Naive thymus-derived CD8-positive, alpha-beta T cell (primary cell): Measurements from ENCODE around the gene OSBPL9. TPM values are rescaled to one million over a fixed set of nuclear protein-coding genes. Genes with fewer than 3 reads are reported as not detected.

ENCODE experiments used
- ATAC-seq, 2 donors: fragments of 150-1000 bp; cut with Tn5 transposase in 1 of 2; sonication (Bioruptor Pico), chemical (Tn5 transposase) in 1 of 2; 1 replicate in 1 of 2; 2 replicates in 1 of 2; pipeline ENCODE4 v1.10.0; 2021; ENCODE audit warnings: mild to moderate bottlenecking in 2 of 2, moderate library complexity in 2 of 2
- POLR2A ChIA-PET: fragments of 350-600 bp; sonication (Branson Sonifier 250); formaldehyde crosslinking; loops from one replicate; lab custom pipeline; 2021; ENCODE audit warnings: antibody characterized with exemption; lab: Charles Lee
- DNase-seq, 10 donors: peaks; one replicate each; pipeline versions ENCODE4 v3.0.0 to v3.0.0-alpha.2; 2020 to 2022
- H3K27ac Mint-ChIP-seq, 10 donors: one replicate each; pipeline ENCODE4 v1.8.0; 2020 to 2022; ENCODE audit warnings: mild to moderate bottlenecking in 10 of 10, mixed read lengths in 10 of 10, moderate library complexity in 4 of 10, inconsistent platforms in 1 of 10
- H3K27me3 Mint-ChIP-seq, 5 donors: one replicate each; pipeline ENCODE4 v1.8.0; 2021 to 2022; ENCODE audit warnings: mixed read lengths in 5 of 5
- H3K36me3 Mint-ChIP-seq, 3 donors: one replicate each; pipeline ENCODE4 v1.8.0; 2020 to 2022; ENCODE audit warnings: mixed read lengths in 3 of 3, mild to moderate bottlenecking in 2 of 3, inconsistent platforms in 1 of 3
- H3K4me1 Mint-ChIP-seq, 4 donors: one replicate each; pipeline ENCODE4 v1.8.0; 2021 to 2022; ENCODE audit warnings: mixed read lengths in 4 of 4
- H3K4me3 Mint-ChIP-seq, 10 donors: one replicate each; pipeline ENCODE4 v1.8.0; 2020 to 2022; ENCODE audit warnings: mild to moderate bottlenecking in 10 of 10, mixed read lengths in 10 of 10, moderate library complexity in 6 of 10, inconsistent platforms in 1 of 10
- H3K9me3 Mint-ChIP-seq, 9 donors: one replicate each; pipeline ENCODE4 v1.8.0; 2020 to 2022; ENCODE audit warnings: mixed read lengths in 9 of 9, mild to moderate bottlenecking in 3 of 9, inconsistent platforms in 1 of 9, moderate library complexity in 1 of 9
- polyA plus RNA-seq, 3 donors: library from polyadenylated mRNA; unstranded; fragments of 300-500 nt; fragmentation: Illumina TruSeq; gene quantifications; one replicate each; pipeline ENCODE4 v1.2.3, GENCODE V29; 2021
- total RNA-seq, 8 experiments: library from RNA in 2 of 8; stranded (reverse) in 2 of 8; gene quantifications; one replicate each; pipeline ENCODE4 v1.2.3 and lab custom pipeline; 2021 to 2026

The OSBPL9 gene
- total and polyA plus RNA-seq, 5 experiments from 2014 or later = 46.8 to 58.2 (median 53.3) TPM

- Mint-ChIP-seq H3K27ac (no peak overlapping the region), H3K4me1 (peaks cover 0 to 12% (median 4%) of the 10 kb centered on the region in 4 donors), H3K36me3 (peaks cover 0 to 45% (median 19%) of the 10 kb centered on the region in 3 donors), H3K27me3 (no peaks in the 10 kb centered on the region), H3K4me3 (no peak overlapping the region), H3K9me3 (no peaks in the 10 kb centered on the region)
- POLR2A ChIA-PET = no interaction called here
- DNase-seq = no peak
- no peak for ATAC-seq
Observed at GRCh38 chr1:51656374-51656773, 39.5 kb downstream of the OSBPL9 start.

- ATAC-seq (no peak), DNase-seq (no peak)
- H3K4me3 Mint-ChIP-seq = no peak overlapping the region
- H3K4me1 Mint-ChIP-seq = peaks cover 6 to 9% (median 8%) of the 10 kb centered on the region in 4 donors
- H3K9me3 Mint-ChIP-seq = no peaks in the 10 kb centered on the region
- peaks cover 0 to 24% (median 15%) of the 10 kb centered on the region in 3 donors for H3K36me3 Mint-ChIP-seq
- no peaks in the 10 kb centered on the region for H3K27me3 Mint-ChIP-seq
- POLR2A ChIA-PET = no interaction called here
- no peak overlapping the region for H3K27ac Mint-ChIP-seq
Observed at GRCh38 chr1:51660580-51660979, 43.7 kb downstream of the OSBPL9 start.

GRCh38 chr1:51661081-51661518 lies 44.2 kb downstream of the OSBPL9 start:
- peaks cover 0 to 25% (median 15%) of the 10 kb centered on the region in 3 donors for H3K36me3 Mint-ChIP-seq
- POLR2A ChIA-PET = no interaction called here
- no peaks in the 10 kb centered on the region for H3K9me3 Mint-ChIP-seq

GRCh38 chr1:51663105-51663504 lies 46.2 kb downstream of the OSBPL9 start:
- peaks cover 0 to 10% (median 9%) of the 10 kb centered on the region in 3 donors for H3K36me3 Mint-ChIP-seq
- no peak overlapping the region for H3K4me3 Mint-ChIP-seq
- H3K4me1 Mint-ChIP-seq = peaks cover 9 to 19% (median 12%) of the 10 kb centered on the region in 4 donors
- DNase-seq (no peak), ATAC-seq (no peak)
- H3K27me3 Mint-ChIP-seq = no peaks in the 10 kb centered on the region
- H3K9me3 Mint-ChIP-seq = no peaks in the 10 kb centered on the region
- POLR2A ChIA-PET = no interaction called here
- H3K27ac Mint-ChIP-seq = no peak overlapping the region

More at GRCh38 chr1:51661081-51661518, 44.2 kb downstream of the OSBPL9 start:
- Mint-ChIP-seq H3K27me3 (no peaks in the 10 kb centered on the region), H3K4me1 (peaks cover 6 to 13% (median 9%) of the 10 kb centered on the region in 4 donors), H3K4me3 (no peak overlapping the region), H3K27ac (no peak overlapping the region)
- DNase-seq = no peak
- ATAC-seq = no peak

GRCh38 chr1:51663721-51664120 lies 46.8 kb downstream of the OSBPL9 start:
- POLR2A ChIA-PET = no interaction called here
- Mint-ChIP-seq H3K27ac (no peak overlapping the region), H3K9me3 (no peaks in the 10 kb centered on the region), H3K36me3 (peaks cover 0 to 10% (median 9%) of the 10 kb centered on the region in 3 donors), H3K4me1 (peaks cover 9 to 19% (median 12%) of the 10 kb centered on the region in 4 donors), H3K4me3 (no peak overlapping the region), H3K27me3 (no peaks in the 10 kb centered on the region)
- DNase-seq = no peak
- no peak for ATAC-seq

GRCh38 chr1:51664421-51665240 lies 47.7 kb downstream of the OSBPL9 start:
- peaks cover 0 to 15% (median 9%) of the 10 kb centered on the region in 3 donors for H3K36me3 Mint-ChIP-seq
- H3K4me1 Mint-ChIP-seq = peaks cover 9 to 26% (median 13%) of the 10 kb centered on the region in 4 donors
- no peak for DNase-seq
- H3K4me3 Mint-ChIP-seq = no peak overlapping the region
- H3K9me3 Mint-ChIP-seq = no peaks in the 10 kb centered on the region
- no peaks in the 10 kb centered on the region for H3K27me3 Mint-ChIP-seq
- POLR2A ChIA-PET = no interaction called here
- no peak for ATAC-seq
- H3K27ac Mint-ChIP-seq = no peak overlapping the region

- Mint-ChIP-seq H3K27me3 (no peaks in the 10 kb centered on the region), H3K9me3 (no peaks in the 10 kb centered on the region), H3K4me3 (no peak overlapping the region), H3K27ac (no peak overlapping the region), H3K36me3 (peaks cover 0 to 17% (median 6%) of the 10 kb centered on the region in 3 donors), H3K4me1 (peaks cover 7 to 19% (median 11%) of the 10 kb centered on the region in 4 donors)
- DNase-seq = no peak
- ATAC-seq = no peak
- POLR2A ChIA-PET = no interaction called here
Observed at GRCh38 chr1:51666478-51666877, 49.6 kb downstream of the OSBPL9 start.

GRCh38 chr1:51667561-51667960 lies 50.7 kb downstream of the OSBPL9 start:
- H3K9me3 Mint-ChIP-seq = no peaks in the 10 kb centered on the region
- H3K27me3 Mint-ChIP-seq = no peaks in the 10 kb centered on the region
- H3K4me1 Mint-ChIP-seq = peaks cover 2 to 17% (median 9%) of the 10 kb centered on the region in 4 donors
- H3K27ac Mint-ChIP-seq = no peak overlapping the region
- DNase-seq = no peak
- POLR2A ChIA-PET = no interaction called here
- H3K36me3 Mint-ChIP-seq = peaks cover 0 to 13% (median 3%) of the 10 kb centered on the region in 3 donors
- H3K4me3 Mint-ChIP-seq = no peak overlapping the region
- no peak for ATAC-seq

- no peak for DNase-seq
- Mint-ChIP-seq H3K27me3 (no peaks in the 10 kb centered on the region), H3K4me3 (no peak overlapping the region), H3K4me1 (peaks cover 2 to 17% (median 6%) of the 10 kb centered on the region in 4 donors), H3K27ac (peak overlapping the region in 1 of 10 donors; percentile 59), H3K9me3 (no peaks in the 10 kb centered on the region), H3K36me3 (peaks cover 0 to 14% (median 3%) of the 10 kb centered on the region in 3 donors)
- ATAC-seq = no peak
- POLR2A ChIA-PET = no interaction called here
Observed at GRCh38 chr1:51669272-51669671, 52.4 kb downstream of the OSBPL9 start.

GRCh38 chr1:51669816-51670215 lies 52.9 kb downstream of the OSBPL9 start:
- no peaks in the 10 kb centered on the region for H3K9me3 Mint-ChIP-seq
- no peak overlapping the region for H3K4me3 Mint-ChIP-seq
- DNase-seq (no peak), ATAC-seq (no peak)
- H3K27me3 Mint-ChIP-seq = no peaks in the 10 kb centered on the region
- H3K36me3 Mint-ChIP-seq = peaks cover 0 to 16% (median 3%) of the 10 kb centered on the region in 3 donors
- POLR2A ChIA-PET = no interaction called here
- H3K4me1 Mint-ChIP-seq = peaks cover 2 to 17% (median 7%) of the 10 kb centered on the region in 4 donors
- no peak overlapping the region for H3K27ac Mint-ChIP-seq

GRCh38 chr1:51671527-51672325 lies 54.8 kb downstream of the OSBPL9 start:
- peaks cover 0 to 10% (median 0%) of the 10 kb centered on the region in 3 donors for H3K36me3 Mint-ChIP-seq
- no peak overlapping the region for H3K4me3 Mint-ChIP-seq
- no peaks in the 10 kb centered on the region for H3K27me3 Mint-ChIP-seq
- POLR2A ChIA-PET = no interaction called here
- DNase-seq (no peak), ATAC-seq (no peak)
- peaks cover 0 to 8% (median 2%) of the 10 kb centered on the region in 4 donors for H3K4me1 Mint-ChIP-seq
- H3K27ac Mint-ChIP-seq = no peak overlapping the region
- no peaks in the 10 kb centered on the region for H3K9me3 Mint-ChIP-seq

GRCh38 chr1:51673279-51673678 lies 56.4 kb downstream of the OSBPL9 start:
- ATAC-seq = no peak
- POLR2A ChIA-PET = interaction anchor here (0.7 kb wide), 1 partner anchor 26 kb away, joined by 5 read pairs; no protein-coding TSS in a partner anchor
- no peak overlapping the region for H3K27ac Mint-ChIP-seq
- DNase-seq = no peak
- peaks cover 0 to 8% (median 2%) of the 10 kb centered on the region in 4 donors for H3K4me1 Mint-ChIP-seq
- H3K4me3 Mint-ChIP-seq = no peak overlapping the region
- H3K36me3 Mint-ChIP-seq = peaks cover 0 to 10% (median 0%) of the 10 kb centered on the region in 3 donors
- no peaks in the 10 kb centered on the region for H3K27me3 Mint-ChIP-seq
- H3K9me3 Mint-ChIP-seq = no peaks in the 10 kb centered on the region
